ENCODE data around the gene MDH1B. TPM values are rescaled to one million over a fixed set of nuclear protein-coding genes. Genes with fewer than 3 reads are reported as not detected.

Gene MDH1B
- polyA plus RNA-seq (2012; ENCODE audit: insufficient read length, low read depth) = 0.26 TPM

GRCh38 chr2:206765242-206766056, at the start of gene MDH1B, which contains the start of gene FASTKD2:
Gene MDH1B (minus strand): TSS chr2:206765328. CDS start chr2:206765271, 57 bp downstream.
Gene FASTKD2 (plus strand): TSS chr2:206765606. CDS start chr2:206766694, 1,088 bp downstream.
- peak; percentile 73; the same call in 1 of the 2 replicates for TF ChIP-seq SIN3A (IDR thresholded peaks at IDR 0.05; ENCODE audit: borderline replicate concordance, insufficient read depth, low read length)
- peak; percentile 81 for TF ChIP-seq POLR2AphosphoS5 (IDR thresholded peaks at IDR 0.05; ENCODE audit: low read depth, low read length)
- TF ChIP-seq TAF1 (IDR thresholded peaks at IDR 0.05; ENCODE audit: borderline replicate concordance, insufficient read depth, low read length) = peak; percentile 89; the same call in 1 of the 2 replicates
- no peak for TF ChIP-seq FOXP2 (optimal IDR thresholded peaks at IDR 0.05; ENCODE audit: borderline replicate concordance, extremely low read depth, extremely low read length, insufficient read depth)
- peak in 1 of 2 experiments; percentile 36; a peak in 1 of 4 replicates for TF ChIP-seq REST (IDR thresholded peaks at IDR 0.05; ENCODE audit: insufficient read depth in 1 of 2, low read depth in 2 of 2, low read length in 2 of 2)

DNA sequence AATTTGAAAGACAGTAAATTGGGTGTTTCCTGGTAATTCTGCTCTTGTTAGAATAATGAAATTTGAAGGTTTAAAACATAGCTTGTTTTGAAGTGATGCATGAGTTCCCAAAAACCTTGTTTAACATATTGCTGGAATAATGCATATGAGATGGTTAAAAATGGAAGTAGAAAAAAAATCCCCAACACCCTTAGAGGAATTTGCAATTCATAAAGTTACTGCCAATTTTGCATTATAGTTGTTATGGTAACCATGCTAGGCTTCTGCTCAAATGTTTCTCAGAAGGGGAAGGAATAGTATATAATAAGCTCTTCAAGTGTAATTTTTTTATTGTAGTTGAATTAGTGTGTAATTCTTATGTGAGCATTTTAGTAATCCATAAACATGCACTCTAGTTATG, 49.4 kb upstream of the MDH1B start:
- TF ChIP-seq REST (IDR thresholded peaks at IDR 0.05; ENCODE audit: insufficient read depth in 1 of 2, low read depth in 2 of 2, low read length in 2 of 2) (no peak), TAF1 (IDR thresholded peaks at IDR 0.05; ENCODE audit: borderline replicate concordance, insufficient read depth, low read length) (no peak), FOXP2 (optimal IDR thresholded peaks at IDR 0.05; ENCODE audit: borderline replicate concordance, extremely low read depth, extremely low read length, insufficient read depth) (no peak)

- TF ChIP-seq POLR2AphosphoS5 (IDR thresholded peaks at IDR 0.05; ENCODE audit: low read depth, low read length) (no peak), TAF1 (IDR thresholded peaks at IDR 0.05; ENCODE audit: borderline replicate concordance, insufficient read depth, low read length) (no peak), FOXP2 (optimal IDR thresholded peaks at IDR 0.05; ENCODE audit: borderline replicate concordance, extremely low read depth, extremely low read length, insufficient read depth) (no peak), REST (IDR thresholded peaks at IDR 0.05; ENCODE audit: insufficient read depth in 1 of 2, low read depth in 2 of 2, low read length in 2 of 2) (no peak), SIN3A (IDR thresholded peaks at IDR 0.05; ENCODE audit: borderline replicate concordance, insufficient read depth, low read length) (no peak)
These were observed 40.9 kb upstream of the MDH1B start for GRCh38 chr2:206805887-206806607.

- TF ChIP-seq TAF1 (IDR thresholded peaks at IDR 0.05; ENCODE audit: borderline replicate concordance, insufficient read depth, low read length) (no peak), REST (IDR thresholded peaks at IDR 0.05; ENCODE audit: insufficient read depth in 1 of 2, low read depth in 2 of 2, low read length in 2 of 2) (no peak), FOXP2 (optimal IDR thresholded peaks at IDR 0.05; ENCODE audit: borderline replicate concordance, extremely low read depth, extremely low read length, insufficient read depth) (no peak), SIN3A (IDR thresholded peaks at IDR 0.05; ENCODE audit: borderline replicate concordance, insufficient read depth, low read length) (no peak), POLR2AphosphoS5 (IDR thresholded peaks at IDR 0.05; ENCODE audit: low read depth, low read length) (no peak)
These were observed 39.2 kb upstream of the MDH1B start for GRCh38 chr2:206804326-206804725.
